Adrenal gland (tissue), 12 donors: ENCODE measurements around the gene MBOAT1. TPM values are rescaled to one million over a fixed set of nuclear protein-coding genes. Genes with fewer than 3 reads are reported as not detected.

Source experiments
- DNase-seq, 7 donors: peaks; one replicate each; pipeline ENCODE4 v3.0.0-alpha.2; 2019 to 2020
- H3K27ac ChIP-seq, 5 donors: fragments of 200-600 bp; sonication (generic) in 4 of 5; 1 replicate in 3 of 5; 2 replicates in 2 of 5; pipeline versions ENCODE4 v1.5.1 to v1.8.0; 2016 to 2020; ENCODE audit warnings: mild to moderate bottlenecking in 1 of 5
- H3K27me3 ChIP-seq: fragments of 200-600 bp; 2 replicates; pipeline ENCODE4 v1.8.0; 2021
- H3K36me3 ChIP-seq, 2 donors: fragments of 200-600 bp; replicated peaks in 1 of 2; 1 replicate in 1 of 2; 2 replicates in 1 of 2; pipeline versions ENCODE4 v1.5.1 to v1.8.0; 2018 to 2022
- H3K4me1 ChIP-seq, 2 donors: fragments of 200-600 bp; replicated peaks in 1 of 2; 1 replicate in 1 of 2; 2 replicates in 1 of 2; pipeline versions ENCODE4 v1.5.1 to v1.8.0; 2018 to 2021
- H3K4me3 ChIP-seq, 4 donors: fragments of 200-600 bp; sonication (generic) in 3 of 4; one replicate each; pipeline ENCODE4 v1.5.1; 2016 to 2018
- H3K9me3 ChIP-seq, 3 donors: fragments of 200-600 bp; sonication (generic) in 1 of 3; replicated peaks in 1 of 3; 1 replicate in 2 of 3; 2 replicates in 1 of 3; pipeline versions ENCODE4 v1.5.1 to v1.8.0; 2016 to 2021
- CTCF ChIP-seq, 6 experiments: fragments of 450-650 bp in 4 of 6; fragments of 200-600 bp in 2 of 6; sonication (generic) in 1 of 6; IDR thresholded peaks; 1 replicate in 5 of 6; 2 replicates in 1 of 6; pipeline versions ENCODE4 v1.5.1 to v1.8.0; 2016 to 2021; ENCODE audit warnings: antibody characterized with exemption in 6 of 6, mild to moderate bottlenecking in 2 of 6, moderate library complexity in 1 of 6
- POLR2A ChIP-seq, 2 donors: fragments of 450-650 bp; IDR thresholded peaks; one replicate each; pipeline ENCODE4 v1.6.1; 2017; ENCODE audit warnings: antibody characterized with exemption in 2 of 2, mild to moderate bottlenecking in 2 of 2, moderate library complexity in 1 of 2
- WGBS, 4 donors: extraction: QIAGEN DNeasy Blood & Tissue Kit in 2 of 4; methylation state at CpG; one replicate each; pipeline versions ENCODE4 v1.1.5 to v1.1.7; 2013 to 2017; 5-methylcytosine and 5-hydroxymethylcytosine counted together
- intact Hi-C, 2 donors: fragments of 100-400 bp; cut with DNase I; formaldehyde crosslinking; loops; one replicate each; pipeline versions ENCODE4 v1.14.1 to v1.15.0; 2022 to 2023
- polyA plus RNA-seq, 3 donors: library from polyadenylated mRNA; stranded (reverse); fragments of 200-250 nt in 2 of 3; fragments of 350-450 nt in 1 of 3; fragmentation: Illumina TruSeq in 1 of 3; extraction: RNeasy Lipid Tissue Mini Kit (QIAGEN cat#74804) in 1 of 3; gene quantifications; one replicate each; pipeline ENCODE4 v1.2.3, GENCODE V29; 2013 to 2014
- total RNA-seq, 9 donors: library from RNA; depleted of rRNA in 4 of 9; stranded (reverse); fragments of >200 nt in 4 of 9; fragments of 120-200 nt in 1 of 9; fragmentation: NEBNext Ultra II Directional in 1 of 9; extraction: Animal tissue kit (Norgen Biotek cat#: 25700) in 1 of 9; gene quantifications; one replicate each; pipeline versions ENCODE4 v1.1.0 to v1.2.4, GENCODE V29; 2013 to 2023
- donor health status: healthy with polysubstance abuse.
- donor health status: Bipolar disorder and iron deficiency.
- donor health status: DM: yes; HTN: yes; CAD: no.
- donor health status: DM: no; HTN: no; CAD: no.
- donor health status: DM: no; HTN: no; CAD: no.
- donor health status: DM: yes; HTN: yes; CAD: no.

MBOAT1 gene
- total and polyA plus RNA-seq, 12 donors = 1.5 to 18.9 (median 7.4) TPM

GRCh38 chr6:20126789-20127653, 85.2 kb downstream of the MBOAT1 start:
- Histone ChIP-seq H3K27ac (no peak overlapping the region), H3K27me3 (no peaks in the 10 kb centered on the region), H3K36me3 (no peaks in the 10 kb centered on the region), H3K4me3 (no peak overlapping the region), H3K4me1 (peaks cover 0 to 6% of the 10 kb centered on the region in 2 donors), H3K9me3 (no peaks in the 10 kb centered on the region)
- WGBS, 4 donors = 42 to 45% (median 44%) methylated on average over 16 to 18 of the region's 18 CpGs
- TF ChIP-seq CTCF (IDR thresholded peaks at IDR 0.05) (peak; percentile 63 to 94 (median 74)), POLR2A (IDR thresholded peaks at IDR 0.05) (no peak)
- peak; percentile 54 to 79 (median 75) for DNase-seq
- intact Hi-C loops = loop anchor here (10.0 kb wide), 2 partner anchors 78 to 88 kb away; partner anchors contain the start of gene MBOAT1 (in 1 of the 2)

- H3K9me3 ChIP-seq = no peaks in the 10 kb centered on the region
- H3K27me3 ChIP-seq = no peaks in the 10 kb centered on the region
- DNase-seq = no peak
- H3K36me3 ChIP-seq = no peaks in the 10 kb centered on the region
- no peak overlapping the region for H3K4me3 ChIP-seq
- H3K27ac ChIP-seq = no peak overlapping the region
- TF ChIP-seq POLR2A (IDR thresholded peaks at IDR 0.05) (no peak), CTCF (IDR thresholded peaks at IDR 0.05) (no peak)
- 76 to 85% (median 79%) methylated on average over 3 of the region's 3 CpGs for WGBS, 4 donors
- peaks cover 0 to 6% of the 10 kb centered on the region in 2 donors for H3K4me1 ChIP-seq
- intact Hi-C loops = loop anchor here (10.0 kb wide), 2 partner anchors 79 to 89 kb away; partner anchors contain the start of gene MBOAT1 (in 1 of the 2)
These were observed 86.0 kb downstream of the MBOAT1 start for GRCh38 chr6:20126102-20126752.

GRCh38 chr6:20124545-20124944, 87.7 kb downstream of the MBOAT1 start:
- no peaks in the 10 kb centered on the region for H3K9me3 ChIP-seq
- H3K27ac ChIP-seq = no peak overlapping the region
- H3K36me3 ChIP-seq = no peaks in the 10 kb centered on the region
- TF ChIP-seq POLR2A (IDR thresholded peaks at IDR 0.05) = no peak
- no peak for TF ChIP-seq CTCF (IDR thresholded peaks at IDR 0.05)
- no peaks in the 10 kb centered on the region for H3K27me3 ChIP-seq
- intact Hi-C loops = loop anchor here (10.0 kb wide), 2 partner anchors 80 to 90 kb away; partner anchors contain the start of gene MBOAT1 (in 1 of the 2)
- H3K4me1 ChIP-seq = peaks cover 0 to 6% of the 10 kb centered on the region in 2 donors
- DNase-seq = no peak
- WGBS, 4 donors = 51 to 81% (median 65%) methylated on average over 3 of the region's 3 CpGs
- no peak overlapping the region for H3K4me3 ChIP-seq

GRCh38 chr6:20119485-20119884, 92.8 kb downstream of the MBOAT1 start:
- no peak overlapping the region for H3K27ac ChIP-seq
- no peak for DNase-seq
- H3K4me1 ChIP-seq = no peaks in the 10 kb centered on the region
- no peaks in the 10 kb centered on the region for H3K9me3 ChIP-seq
- no peak overlapping the region for H3K4me3 ChIP-seq
- no peaks in the 10 kb centered on the region for H3K27me3 ChIP-seq
- no peak for TF ChIP-seq CTCF (IDR thresholded peaks at IDR 0.05)
- TF ChIP-seq POLR2A (IDR thresholded peaks at IDR 0.05) = no peak
- 60 to 70% (median 63%) methylated on average over 6 of the region's 6 CpGs for WGBS, 4 donors
- no peaks in the 10 kb centered on the region for H3K36me3 ChIP-seq
- intact Hi-C loops = no loop called here
